Neuronal stem cell (in vitro differentiated cells): ENCODE measurements around the gene DOK1.
"Not testable (repeated sequence)": the region's sequence is repeated elsewhere in the genome, so short reads cannot be mapped to it uniquely, and the experiment has no call there.

Experiments used
- DNase-seq: peaks from one replicate; pipeline ENCODE4 v3.0.0-alpha.2; 2013; ENCODE audit warnings: low spot score
- H2AFZ ChIP-seq: one replicate; pipeline ENCODE4 v1.6.1; 2013; ENCODE audit warnings: mild to moderate bottlenecking, low read length, inconsistent platforms
- H2AK5ac ChIP-seq: 2 replicates; pipeline ENCODE4 v1.6.1; 2013; ENCODE audit warnings: low read depth, mild to moderate bottlenecking, inconsistent platforms, low read length, moderate library complexity, mixed read lengths
- H2BK120ac ChIP-seq: 2 replicates; pipeline ENCODE4 v1.6.1; 2013; ENCODE audit warnings: low read depth, mild to moderate bottlenecking, inconsistent platforms, low read length, moderate library complexity, mixed read lengths
- H2BK12ac ChIP-seq: one replicate; pipeline ENCODE4 v1.6.1; 2013; ENCODE audit warnings: low read length, inconsistent platforms
- H2BK15ac ChIP-seq: 2 replicates; pipeline ENCODE4 v1.6.1; 2013; ENCODE audit warnings: mild to moderate bottlenecking, low read length, inconsistent platforms, mixed read lengths
- H2BK5ac ChIP-seq: one replicate; pipeline ENCODE4 v1.6.1; 2013; ENCODE audit warnings: inconsistent platforms, mild to moderate bottlenecking, low read length, moderate library complexity
- H3K14ac ChIP-seq: one replicate; pipeline ENCODE4 v1.6.1; 2013; ENCODE audit warnings: low read length, inconsistent platforms
- H3K18ac ChIP-seq: 2 replicates; pipeline ENCODE4 v1.6.1; 2013; ENCODE audit warnings: low read length, inconsistent platforms
- H3K23ac ChIP-seq: 2 replicates; pipeline ENCODE4 v1.6.1; 2013; ENCODE audit warnings: low read depth, mild to moderate bottlenecking, mixed read lengths, low read length, inconsistent platforms; ENCODE audit not compliant: poor library complexity
- H3K27ac ChIP-seq: replicated peaks from 3 replicates; pipeline ENCODE4 v1.5.1; 2013; ENCODE audit warnings: low read length, inconsistent platforms
- H3K27me3 ChIP-seq, 3 experiments: 2 replicates each; pipeline ENCODE4 v1.6.1; 2013; ENCODE audit warnings: low read length in 3 of 3, mild to moderate bottlenecking in 2 of 3, inconsistent platforms in 1 of 3, low read depth in 1 of 3, mixed read lengths in 1 of 3, moderate library complexity in 1 of 3; ENCODE audit not compliant: control insufficient read depth in 3 of 3, insufficient read depth in 3 of 3
- H3K36me3 ChIP-seq, 2 donors: replicated peaks in 1 of 2; 2 replicates each; pipeline ENCODE4 v1.6.1; 2013; ENCODE audit warnings: low read length in 2 of 2; ENCODE audit not compliant: control insufficient read depth in 2 of 2, insufficient read depth in 2 of 2
- H3K4ac ChIP-seq: 2 replicates; pipeline ENCODE4 v1.6.1; 2013; ENCODE audit warnings: inconsistent platforms, mild to moderate bottlenecking, low read length, moderate library complexity
- H3K4me1 ChIP-seq, 2 donors: 1 replicate in 1 of 2; 2 replicates in 1 of 2; pipeline ENCODE4 v1.6.1; 2013; ENCODE audit warnings: low read length in 2 of 2, low read depth in 1 of 2; ENCODE audit not compliant: control insufficient read depth in 2 of 2, insufficient read depth in 1 of 2
- H3K4me2 ChIP-seq: one replicate; pipeline ENCODE4 v1.6.1; 2013; ENCODE audit warnings: mild to moderate bottlenecking, low read length, inconsistent platforms; ENCODE audit not compliant: insufficient read depth, poor library complexity, severe bottlenecking
- H3K4me3 ChIP-seq, 2 donors: 2 replicates each; pipeline ENCODE4 v1.5.1; 2013; ENCODE audit warnings: low read length in 2 of 2, mild to moderate bottlenecking in 2 of 2, inconsistent platforms in 1 of 2, moderate library complexity in 1 of 2
- H3K79me1 ChIP-seq: one replicate; pipeline ENCODE4 v1.6.1; 2013; ENCODE audit warnings: low read depth, mild to moderate bottlenecking, inconsistent platforms, low read length, moderate library complexity
- H3K9ac ChIP-seq: one replicate; pipeline ENCODE4 v1.6.1; 2013; ENCODE audit warnings: mild to moderate bottlenecking, low read depth, low read length, inconsistent platforms; ENCODE audit not compliant: poor library complexity
- H3K9me3 ChIP-seq, 2 donors: replicated peaks in 1 of 2; 2 replicates each; pipeline versions ENCODE3 to v1.6.1; 2013; ENCODE audit warnings: low read length in 2 of 2, mild to moderate bottlenecking in 2 of 2, inconsistent platforms in 1 of 2, low read depth in 1 of 2, mixed read lengths in 1 of 2, moderate library complexity in 1 of 2; ENCODE audit not compliant: control insufficient read depth in 2 of 2, insufficient read depth in 1 of 2
- H4K8ac ChIP-seq: one replicate; pipeline ENCODE4 v1.6.1; 2013; ENCODE audit warnings: low read depth, mild to moderate bottlenecking, inconsistent platforms, low read length, moderate library complexity
- H4K91ac ChIP-seq: one replicate; pipeline ENCODE4 v1.6.1; 2013; ENCODE audit warnings: low read length, low read depth, mild to moderate bottlenecking, inconsistent platforms; ENCODE audit not compliant: poor library complexity
- WGBS, 2 donors: extraction: QIAGEN DNeasy Blood & Tissue Kit; methylation state at CpG; one replicate each; pipeline ENCODE4 v1.1.7; 2013; ENCODE audit warnings: missing lambda C conversion rate in 2 of 2, mixed read lengths in 1 of 2; ENCODE audit not compliant: insufficient read length in 2 of 2, insufficient replicate concordance in 1 of 2; ENCODE audit errors: extremely low coverage in 2 of 2; 5-methylcytosine and 5-hydroxymethylcytosine counted together

The DOK1 gene

GRCh38 chr2:74559912-74560311 lies 5.4 kb downstream of the DOK1 start:
- Histone ChIP-seq H2AK5ac (no peak overlapping the region), H3K79me1 (peaks cover 2% of the 10 kb centered on the region), H2AFZ (no peak overlapping the region), H4K91ac (no peak overlapping the region), H3K4me2 (no peak overlapping the region), H2BK5ac (no peak overlapping the region), H2BK12ac (no peak overlapping the region), H2BK120ac (no peak overlapping the region), H3K9me3 (no peaks in the 10 kb centered on the region), H3K9ac (no peak overlapping the region), H3K4me3 (no peak overlapping the region), H2BK15ac (no peak overlapping the region), H3K14ac (no peak overlapping the region), H3K27ac (no peak overlapping the region), H3K4ac (no peak overlapping the region), H3K18ac (no peak overlapping the region), H3K27me3 (peaks cover 4 to 45% (median 27%) of the 10 kb centered on the region in 3 experiments), H3K36me3 (peaks cover 8 to 16% of the 10 kb centered on the region in 2 donors), H4K8ac (no peak overlapping the region), H3K23ac (no peak overlapping the region), H3K4me1 (peaks cover 5 to 7% of the 10 kb centered on the region in 2 donors)
- DNase-seq, result no peak
- no CpG with 5 or more reads among the region's 5 CpGs for WGBS, 2 donors

DNA sequence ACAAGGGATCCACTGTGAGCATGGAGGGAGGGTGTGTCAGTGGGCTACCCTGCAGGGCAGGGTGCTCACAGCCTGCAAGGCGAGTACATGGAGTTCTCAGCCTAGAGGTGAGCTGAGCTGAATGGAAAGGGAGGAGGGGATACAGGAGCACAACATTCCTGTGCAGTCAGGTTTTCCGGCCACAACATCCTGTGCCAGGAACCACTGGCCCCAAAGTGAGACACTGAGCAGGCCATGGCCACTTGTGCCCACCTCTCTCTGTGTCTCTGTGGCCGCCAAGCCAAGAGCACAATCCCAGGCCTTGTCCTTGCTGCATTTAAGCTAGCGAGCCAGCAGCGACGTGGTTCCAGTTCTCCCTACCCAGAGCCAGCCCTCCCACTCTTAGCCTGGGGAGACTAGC lies 6.1 kb downstream of the DOK1 start:
- H3K4me1 ChIP-seq, result peaks cover 1 to 3% of the 10 kb centered on the region in 2 donors
- H4K91ac ChIP-seq, result peak overlapping the region; percentile 81
- no peak overlapping the region for H3K27ac ChIP-seq
- H3K14ac ChIP-seq, result no peak overlapping the region
- no peak overlapping the region for H3K4me2 ChIP-seq
- no peak overlapping the region for H2AFZ ChIP-seq
- peak overlapping the region; percentile 50 for H2BK120ac ChIP-seq
- H3K4ac ChIP-seq, result no peak overlapping the region
- peak overlapping the region; percentile 66 for H3K18ac ChIP-seq
- peaks cover 8 to 16% of the 10 kb centered on the region in 2 donors for H3K36me3 ChIP-seq
- H2BK15ac ChIP-seq, result no peak overlapping the region
- H3K79me1 ChIP-seq, result no peaks in the 10 kb centered on the region
- H2AK5ac ChIP-seq, result peak overlapping the region; percentile 74
- H3K27me3 ChIP-seq, result peaks cover under 1 to 38% (median 27%) of the 10 kb centered on the region in 3 experiments
- H2BK12ac ChIP-seq, result peak overlapping the region; percentile 79
- no peak overlapping the region for H3K4me3 ChIP-seq
- H3K9me3 ChIP-seq, result no peaks in the 10 kb centered on the region
- peak overlapping the region; percentile 1 for H3K23ac ChIP-seq
- no CpG with 5 or more reads among the region's 6 CpGs for WGBS, 2 donors
- DNase-seq, result no peak
- no peak overlapping the region for H2BK5ac ChIP-seq
- peak overlapping the region; percentile 10 for H4K8ac ChIP-seq
- no peak overlapping the region for H3K9ac ChIP-seq

- H3K9me3 ChIP-seq, H3K23ac ChIP-seq, H3K4me2 ChIP-seq, H2BK15ac ChIP-seq, H3K14ac ChIP-seq, H3K4me1 ChIP-seq, H4K91ac ChIP-seq, H2AFZ ChIP-seq, H3K4me3 ChIP-seq, H2AK5ac ChIP-seq, H2BK120ac ChIP-seq, H3K18ac ChIP-seq, H2BK5ac ChIP-seq, H4K8ac ChIP-seq, H3K4ac ChIP-seq, H2BK12ac ChIP-seq, H3K9ac ChIP-seq, DNase-seq, H3K79me1 ChIP-seq, H3K27ac ChIP-seq: not testable (repeated sequence)
- Histone ChIP-seq H3K36me3 (peaks cover 8 to 13% of the 10 kb centered on the region in 2 donors), H3K27me3 (peaks cover 0 to 34% (median 30%) of the 10 kb centered on the region in 3 experiments)
- WGBS, 2 donors, result no CpG with 5 or more reads among the region's 1 CpG
Measured at GRCh38 chr2:74561022-74561421, 6.5 kb downstream of the DOK1 start.

DNA sequence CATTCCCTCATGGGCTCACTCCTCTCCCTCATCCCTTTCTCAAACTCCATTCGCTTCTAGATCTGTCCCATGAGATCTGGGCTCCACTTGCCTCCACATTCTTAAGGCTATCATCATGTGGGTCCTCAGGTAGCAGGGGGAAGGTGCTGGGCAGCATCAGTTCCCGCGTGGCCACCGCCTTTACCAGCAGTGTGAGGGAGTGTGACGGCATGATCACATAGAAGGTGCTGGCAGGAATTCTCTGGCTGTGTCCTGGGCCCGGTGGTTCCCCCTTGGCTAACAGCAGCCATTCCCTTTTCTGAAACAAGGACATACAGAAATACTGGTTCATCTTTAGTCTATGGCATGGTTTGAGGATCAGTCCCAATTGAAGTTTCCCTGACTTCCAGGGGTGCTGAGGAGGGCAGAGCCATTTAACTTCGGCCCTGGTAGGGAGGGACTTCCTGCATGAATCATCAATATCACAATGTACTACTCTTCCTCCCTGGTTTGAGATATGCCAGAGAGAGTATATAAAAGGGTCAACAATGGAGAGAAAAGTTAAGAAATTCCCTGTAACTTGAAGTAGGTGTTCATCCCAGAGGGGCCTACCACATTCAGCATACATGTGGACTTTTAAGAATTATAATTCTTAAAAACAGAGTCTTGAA lies 7.7 kb downstream of the DOK1 start:
- WGBS, 2 donors, result 100% methylated on average over 1 of the region's 7 CpGs; no CpG with 5 or more reads in 1 of the 2 donors
- peaks cover 0 to 38% (median 23%) of the 10 kb centered on the region in 3 experiments for H3K27me3 ChIP-seq
- H3K4me1 ChIP-seq, result peaks cover 0 to 3% of the 10 kb centered on the region in 2 donors
- no peak overlapping the region for H4K8ac ChIP-seq
- no peak overlapping the region for H2BK15ac ChIP-seq
- no peak overlapping the region for H3K23ac ChIP-seq
- no peak overlapping the region for H3K4ac ChIP-seq
- no peaks in the 10 kb centered on the region for H3K9me3 ChIP-seq
- H2BK120ac ChIP-seq, result no peak overlapping the region
- peak overlapping the region; percentile 12 for H2AFZ ChIP-seq
- no peak overlapping the region for H2AK5ac ChIP-seq
- DNase-seq, result no peak
- no peak overlapping the region for H2BK12ac ChIP-seq
- no peak overlapping the region for H3K27ac ChIP-seq
- peaks cover 0 to 1% of the 10 kb centered on the region in 2 donors for H3K36me3 ChIP-seq
- peak overlapping the region in 1 of 2 donors; percentile 43 for H3K4me3 ChIP-seq
- no peak overlapping the region for H3K14ac ChIP-seq
- H4K91ac ChIP-seq, result no peak overlapping the region
- H3K4me2 ChIP-seq, result no peak overlapping the region
- no peak overlapping the region for H3K9ac ChIP-seq
- no peaks in the 10 kb centered on the region for H3K79me1 ChIP-seq
- H2BK5ac ChIP-seq, result no peak overlapping the region
- no peak overlapping the region for H3K18ac ChIP-seq
